ENCODE measurements around the gene RASGRP1.

DNA sequence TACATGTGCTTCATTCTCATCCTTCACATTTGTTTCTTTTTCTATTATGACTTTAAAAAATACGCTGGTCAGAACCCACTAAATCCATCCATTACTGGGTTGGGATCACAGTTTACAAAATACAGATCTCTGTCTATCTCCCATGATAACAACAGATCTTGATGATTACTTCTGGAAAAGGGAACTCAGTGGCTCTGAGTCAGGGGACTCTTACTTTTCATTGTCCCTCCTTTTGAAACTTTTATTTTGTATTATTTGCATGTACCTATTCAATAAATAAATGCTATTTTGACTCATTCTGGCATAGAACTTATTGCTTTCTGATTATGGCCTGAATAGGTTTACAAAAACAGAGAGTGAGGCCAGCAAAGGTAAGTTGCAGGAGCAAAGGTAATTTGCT is 11.6 kb upstream of the RASGRP1 start:
- TF ChIP-seq PAX5 (IDR thresholded peaks at IDR 0.05; ENCODE audit: borderline replicate concordance, low read depth, low read length) (no peak), TAF1 (IDR thresholded peaks at IDR 0.05; ENCODE audit: borderline replicate concordance, low read depth, low read length) (no peak), YBX1 (IDR thresholded peaks at IDR 0.05) (no peak), CHD2 (IDR thresholded peaks at IDR 0.05; ENCODE audit: borderline replicate concordance, low read depth, low read length) (no peak), TARDBP (IDR thresholded peaks at IDR 0.05; ENCODE audit: borderline replicate concordance) (no peak), RB1 (IDR thresholded peaks at IDR 0.05; ENCODE audit: borderline replicate concordance) (no peak), EP300 (IDR thresholded peaks at IDR 0.05; ENCODE audit: borderline replicate concordance in 1 of 2, control insufficient read depth in 1 of 2, low read depth in 2 of 2, low read length in 2 of 2) (no peak), POLR2AphosphoS5 (IDR thresholded peaks at IDR 0.05; ENCODE audit: low read length) (no peak)
- TF ChIP-seq, protein P1, sequence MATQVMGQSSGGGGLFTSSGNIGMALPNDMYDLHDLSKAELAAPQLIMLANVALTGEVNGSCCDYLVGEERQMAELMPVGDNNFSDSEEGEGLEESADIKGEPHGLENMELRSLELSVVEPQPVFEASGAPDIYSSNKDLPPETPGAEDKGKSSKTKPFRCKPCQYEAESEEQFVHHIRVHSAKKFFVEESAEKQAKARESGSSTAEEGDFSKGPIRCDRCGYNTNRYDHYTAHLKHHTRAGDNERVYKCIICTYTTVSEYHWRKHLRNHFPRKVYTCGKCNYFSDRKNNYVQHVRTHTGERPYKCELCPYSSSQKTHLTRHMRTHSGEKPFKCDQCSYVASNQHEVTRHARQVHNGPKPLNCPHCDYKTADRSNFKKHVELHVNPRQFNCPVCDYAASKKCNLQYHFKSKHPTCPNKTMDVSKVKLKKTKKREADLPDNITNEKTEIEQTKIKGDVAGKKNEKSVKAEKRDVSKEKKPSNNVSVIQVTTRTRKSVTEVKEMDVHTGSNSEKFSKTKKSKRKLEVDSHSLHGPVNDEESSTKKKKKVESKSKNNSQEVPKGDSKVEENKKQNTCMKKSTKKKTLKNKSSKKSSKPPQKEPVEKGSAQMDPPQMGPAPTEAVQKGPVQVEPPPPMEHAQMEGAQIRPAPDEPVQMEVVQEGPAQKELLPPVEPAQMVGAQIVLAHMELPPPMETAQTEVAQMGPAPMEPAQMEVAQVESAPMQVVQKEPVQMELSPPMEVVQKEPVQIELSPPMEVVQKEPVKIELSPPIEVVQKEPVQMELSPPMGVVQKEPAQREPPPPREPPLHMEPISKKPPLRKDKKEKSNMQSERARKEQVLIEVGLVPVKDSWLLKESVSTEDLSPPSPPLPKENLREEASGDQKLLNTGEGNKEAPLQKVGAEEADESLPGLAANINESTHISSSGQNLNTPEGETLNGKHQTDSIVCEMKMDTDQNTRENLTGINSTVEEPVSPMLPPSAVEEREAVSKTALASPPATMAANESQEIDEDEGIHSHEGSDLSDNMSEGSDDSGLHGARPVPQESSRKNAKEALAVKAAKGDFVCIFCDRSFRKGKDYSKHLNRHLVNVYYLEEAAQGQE (IDR thresholded peaks at IDR 0.05; ENCODE audit: low read depth, low read length), result no peak
- TF ChIP-seq, protein P2, sequence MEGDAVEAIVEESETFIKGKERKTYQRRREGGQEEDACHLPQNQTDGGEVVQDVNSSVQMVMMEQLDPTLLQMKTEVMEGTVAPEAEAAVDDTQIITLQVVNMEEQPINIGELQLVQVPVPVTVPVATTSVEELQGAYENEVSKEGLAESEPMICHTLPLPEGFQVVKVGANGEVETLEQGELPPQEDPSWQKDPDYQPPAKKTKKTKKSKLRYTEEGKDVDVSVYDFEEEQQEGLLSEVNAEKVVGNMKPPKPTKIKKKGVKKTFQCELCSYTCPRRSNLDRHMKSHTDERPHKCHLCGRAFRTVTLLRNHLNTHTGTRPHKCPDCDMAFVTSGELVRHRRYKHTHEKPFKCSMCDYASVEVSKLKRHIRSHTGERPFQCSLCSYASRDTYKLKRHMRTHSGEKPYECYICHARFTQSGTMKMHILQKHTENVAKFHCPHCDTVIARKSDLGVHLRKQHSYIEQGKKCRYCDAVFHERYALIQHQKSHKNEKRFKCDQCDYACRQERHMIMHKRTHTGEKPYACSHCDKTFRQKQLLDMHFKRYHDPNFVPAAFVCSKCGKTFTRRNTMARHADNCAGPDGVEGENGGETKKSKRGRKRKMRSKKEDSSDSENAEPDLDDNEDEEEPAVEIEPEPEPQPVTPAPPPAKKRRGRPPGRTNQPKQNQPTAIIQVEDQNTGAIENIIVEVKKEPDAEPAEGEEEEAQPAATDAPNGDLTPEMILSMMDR (IDR thresholded peaks at IDR 0.05 in 2 of 3, conservative IDR thresholded peaks at IDR 0.05 in 1 of 3; ENCODE audit: control insufficient read depth in 2 of 3, extremely low read depth in 1 of 3, insufficient read depth in 1 of 3, low read depth in 3 of 3, low read length in 3 of 3), result no peak

All from GM12878 (cell line).